OCI-LY7 (cell line): ENCODE results near the gene TNFRSF8. TPM values are rescaled to one million over a fixed set of nuclear protein-coding genes. Genes with fewer than 3 reads are reported as not detected.

Experiments
- BruUV-seq: library from RNA; stranded (reverse); fragments of 400-500 nt; replicated peaks from 2 replicates; lab custom pipeline; 2021; lab: Mats Ljungman, UMichigan
- CTCF ChIA-PET: fragments of 300-600 bp; sonication (Branson Sonifier 250); formaldehyde crosslinking; loops from one replicate; lab custom pipeline; 2022; ENCODE audit warnings: antibody characterized with exemption; ENCODE audit not compliant: unreplicated experiment; lab: Charles Lee
- POLR2A ChIA-PET: fragments of 300-600 bp; sonication (Branson Sonifier 250); formaldehyde crosslinking; loops from one replicate; lab custom pipeline; 2022; ENCODE audit warnings: antibody characterized with exemption; lab: Charles Lee
- DNase-seq: peaks from one replicate; pipeline ENCODE4 v3.0.0-alpha.2; 2015; ENCODE audit warnings: low spot score
- H2AFZ ChIP-seq: fragments of 200-600 bp; sonication (generic), shearing (Covaris generic); 2 replicates; pipeline ENCODE4 v1.6.1; 2014; ENCODE audit warnings: mild to moderate bottlenecking, antibody characterized with exemption, low read length, moderate library complexity
- H3K27ac ChIP-seq: fragments of 200-600 bp; sonication (generic); 2 replicates; pipeline ENCODE4 v1.5.1; 2014; ENCODE audit warnings: mixed run types, low read depth, mild to moderate bottlenecking, moderate library complexity, low read length, inconsistent platforms; ENCODE audit not compliant: poor library complexity, severe bottlenecking
- H3K36me3 ChIP-seq: fragments of 200-600 bp; sonication (generic); 2 replicates; pipeline ENCODE4 v1.6.1; 2014; ENCODE audit warnings: mild to moderate bottlenecking, antibody characterized with exemption, low read length, moderate library complexity, mixed read lengths; ENCODE audit not compliant: insufficient read depth
- H3K4me1 ChIP-seq: fragments of 200-600 bp; sonication (generic); 2 replicates; pipeline ENCODE4 v1.5.1; 2014; ENCODE audit warnings: mild to moderate bottlenecking, low read length; ENCODE audit not compliant: insufficient read depth, poor library complexity, severe bottlenecking
- H3K4me2 ChIP-seq: fragments of 200-600 bp; sonication (generic); 2 replicates; pipeline ENCODE4 v1.6.1; 2014; ENCODE audit warnings: mild to moderate bottlenecking, low read length
- H3K4me3 ChIP-seq: fragments of 200-600 bp; sonication (generic); 2 replicates; pipeline ENCODE4 v1.5.1; 2014; ENCODE audit warnings: mild to moderate bottlenecking, low read depth, low read length; ENCODE audit not compliant: poor library complexity, severe bottlenecking
- H3K79me2 ChIP-seq: fragments of 200-600 bp; sonication (generic); 2 replicates; pipeline ENCODE4 v1.6.1; 2016; ENCODE audit warnings: low read depth, mild to moderate bottlenecking, low read length, moderate library complexity, mixed read lengths; ENCODE audit not compliant: insufficient read depth
- H3K9me2 ChIP-seq: fragments of 200-600 bp; sonication (generic); 2 replicates; pipeline ENCODE4 v1.6.1; 2016; ENCODE audit warnings: mild to moderate bottlenecking, low read length, mixed read lengths; ENCODE audit not compliant: insufficient read depth
- H3K9me3 ChIP-seq: fragments of 200-600 bp; sonication (generic); 2 replicates; pipeline ENCODE4 v1.6.1; 2014; ENCODE audit warnings: mild to moderate bottlenecking, mixed run types, low read length, mixed read lengths
- H4K20me1 ChIP-seq: fragments of 200-600 bp; sonication (generic); 2 replicates; pipeline ENCODE4 v1.6.1; 2014; ENCODE audit warnings: mild to moderate bottlenecking, antibody characterized with exemption, low read length, moderate library complexity, mixed read lengths; ENCODE audit not compliant: insufficient read depth
- EZH2phosphoT487 ChIP-seq: fragments of 200-600 bp; sonication (generic); IDR thresholded peaks from 2 replicates; pipeline ENCODE4 v1.6.1; 2018; ENCODE audit warnings: low read depth, borderline replicate concordance, mild to moderate bottlenecking, mixed run types, antibody characterized with exemption, low read length, moderate library complexity, mixed read lengths
- intact Hi-C: fragments of 100-400 bp; cut with micrococcal nuclease; formaldehyde crosslinking; loops from one replicate; pipeline ENCODE4 v1.10.0; 2022; ENCODE audit not compliant: unreplicated experiment
- total RNA-seq, 2 experiments: library from RNA; depleted of rRNA in 1 of 2; stranded (reverse); fragments of >200 nt in 1 of 2; shearing (Covaris generic) in 1 of 2; gene quantifications; 2 replicates each; pipeline ENCODE4 v1.2.3, GENCODE V29; 2014 to 2022
- TF ChIP-seq, protein P1 (sequence below): fragments of 200-600 bp; sonication (generic); conservative IDR thresholded peaks from 2 replicates; pipeline ENCODE4 v1.5.1; 2014; ENCODE audit warnings: mild to moderate bottlenecking, antibody characterized with exemption, low read length, moderate library complexity, mixed read lengths

TNFRSF8 gene
- total RNA-seq, 2 experiments from 2014 or later: 0.29 TPM; not detected in 1

DNA sequence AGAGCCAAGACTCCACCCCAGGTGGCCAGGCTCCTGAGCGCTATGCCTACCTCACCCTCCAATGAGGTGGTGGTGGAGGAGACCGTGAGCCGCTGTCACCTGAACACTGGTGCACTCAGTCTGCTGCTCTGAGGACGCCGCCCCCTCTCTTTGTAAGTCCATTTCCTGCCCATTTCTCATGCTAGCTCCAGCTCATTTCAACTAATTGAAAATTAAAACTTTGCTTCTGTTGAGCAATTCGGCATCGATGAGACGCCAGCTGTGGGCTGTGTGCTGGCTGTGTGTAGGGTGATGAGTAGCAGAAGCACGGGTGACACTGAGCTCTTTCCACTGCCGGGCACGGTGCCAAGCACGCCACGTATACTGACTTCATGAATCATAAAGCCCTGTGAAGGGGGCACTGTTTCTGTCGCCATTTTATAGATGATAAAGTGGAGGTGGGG lies 114.9 kb downstream of the TNFRSF8 start:
- Histone ChIP-seq H3K36me3 (no peaks in the 10 kb centered on the region), H3K4me2 (no peak overlapping the region), H3K9me2 (no peaks in the 10 kb centered on the region), H3K4me1 (peaks cover 8% of the 10 kb centered on the region), H3K79me2 (no peaks in the 10 kb centered on the region), H3K27ac (no peak overlapping the region), H3K9me3 (no peaks in the 10 kb centered on the region), H2AFZ (no peak overlapping the region), H4K20me1 (no peaks in the 10 kb centered on the region), H3K4me3 (no peak overlapping the region)
- intact Hi-C loops: no loop called here
- no peak for DNase-seq
- TF ChIP-seq, protein P1, sequence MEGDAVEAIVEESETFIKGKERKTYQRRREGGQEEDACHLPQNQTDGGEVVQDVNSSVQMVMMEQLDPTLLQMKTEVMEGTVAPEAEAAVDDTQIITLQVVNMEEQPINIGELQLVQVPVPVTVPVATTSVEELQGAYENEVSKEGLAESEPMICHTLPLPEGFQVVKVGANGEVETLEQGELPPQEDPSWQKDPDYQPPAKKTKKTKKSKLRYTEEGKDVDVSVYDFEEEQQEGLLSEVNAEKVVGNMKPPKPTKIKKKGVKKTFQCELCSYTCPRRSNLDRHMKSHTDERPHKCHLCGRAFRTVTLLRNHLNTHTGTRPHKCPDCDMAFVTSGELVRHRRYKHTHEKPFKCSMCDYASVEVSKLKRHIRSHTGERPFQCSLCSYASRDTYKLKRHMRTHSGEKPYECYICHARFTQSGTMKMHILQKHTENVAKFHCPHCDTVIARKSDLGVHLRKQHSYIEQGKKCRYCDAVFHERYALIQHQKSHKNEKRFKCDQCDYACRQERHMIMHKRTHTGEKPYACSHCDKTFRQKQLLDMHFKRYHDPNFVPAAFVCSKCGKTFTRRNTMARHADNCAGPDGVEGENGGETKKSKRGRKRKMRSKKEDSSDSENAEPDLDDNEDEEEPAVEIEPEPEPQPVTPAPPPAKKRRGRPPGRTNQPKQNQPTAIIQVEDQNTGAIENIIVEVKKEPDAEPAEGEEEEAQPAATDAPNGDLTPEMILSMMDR: no peak
- no peak for TF ChIP-seq EZH2phosphoT487
- ChIA-PET POLR2A (interaction anchor here (0.7 kb wide), 1 partner anchor 25 kb away, joined by 4 read pairs; no protein-coding TSS in a partner anchor), CTCF (no interaction called here)
- BruUV-seq: no TSS peak

DNA sequence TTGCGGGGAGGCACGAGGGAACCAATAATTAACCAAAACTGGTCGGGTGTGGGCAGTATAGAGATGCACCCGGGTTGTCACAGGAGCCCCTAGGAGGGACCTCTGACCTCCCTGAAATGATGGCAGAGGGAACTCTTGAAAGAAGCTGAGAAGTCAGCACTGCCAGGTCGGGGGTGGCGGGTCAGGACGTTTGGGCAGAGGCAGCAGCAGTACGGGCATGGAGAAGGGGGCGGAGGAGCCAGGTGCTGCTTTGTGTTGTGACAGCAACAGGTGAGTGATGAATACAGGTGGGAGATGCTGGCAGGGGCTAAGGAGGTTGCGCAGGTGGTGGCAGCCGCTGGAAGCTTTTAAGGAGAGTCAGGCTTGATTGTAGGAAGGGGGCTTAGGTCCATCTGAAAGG lies 115.4 kb downstream of the TNFRSF8 start:
- no peak overlapping the region for H3K4me2 ChIP-seq
- no peaks in the 10 kb centered on the region for H3K9me3 ChIP-seq
- no peak overlapping the region for H3K4me3 ChIP-seq
- H3K79me2 ChIP-seq: no peaks in the 10 kb centered on the region
- no TSS peak for BruUV-seq
- H3K4me1 ChIP-seq: peaks cover 8% of the 10 kb centered on the region
- intact Hi-C loops: no loop called here
- no peaks in the 10 kb centered on the region for H3K36me3 ChIP-seq
- CTCF ChIA-PET: no interaction called here
- H4K20me1 ChIP-seq: no peaks in the 10 kb centered on the region
- no peak for DNase-seq
- POLR2A ChIA-PET: no interaction called here
- H3K9me2 ChIP-seq: no peaks in the 10 kb centered on the region
- TF ChIP-seq, protein P1: no peak
- no peak for TF ChIP-seq EZH2phosphoT487
- no peak overlapping the region for H2AFZ ChIP-seq
- H3K27ac ChIP-seq: no peak overlapping the region

DNA sequence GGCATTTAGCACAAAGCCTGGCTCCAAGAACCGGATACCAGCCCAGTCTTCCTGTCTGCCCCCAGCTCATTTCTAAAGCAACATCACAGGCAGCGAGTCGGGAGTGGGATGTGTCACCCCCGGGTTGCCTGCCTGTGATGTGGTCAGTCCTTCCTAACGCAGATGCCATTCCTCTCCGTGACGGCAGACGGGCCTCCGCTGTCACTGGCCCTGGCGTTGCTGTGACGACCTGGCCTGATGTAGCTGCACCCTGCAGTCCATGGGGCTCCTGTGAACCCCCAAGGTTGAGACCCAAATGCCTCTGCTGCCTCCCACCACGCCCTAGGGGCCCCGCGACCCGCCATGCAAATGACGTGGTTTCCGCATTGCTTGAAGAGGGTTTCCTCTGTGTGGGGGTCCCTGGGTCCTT lies 116.0 kb downstream of the TNFRSF8 start:
- Histone ChIP-seq H3K4me2 (peak overlapping the region; percentile 50), H4K20me1 (no peaks in the 10 kb centered on the region), H3K9me3 (no peaks in the 10 kb centered on the region), H3K79me2 (no peaks in the 10 kb centered on the region), H3K36me3 (no peaks in the 10 kb centered on the region), H3K4me3 (no peak overlapping the region), H3K9me2 (no peaks in the 10 kb centered on the region), H3K27ac (no peak overlapping the region), H3K4me1 (peaks cover 8% of the 10 kb centered on the region), H2AFZ (no peak overlapping the region)
- DNase-seq: no peak
- TF ChIP-seq EZH2phosphoT487: no peak
- TF ChIP-seq, protein P1: no peak
- intact Hi-C loops: no loop called here
- no TSS peak for BruUV-seq
- CTCF ChIA-PET: no interaction called here
- POLR2A ChIA-PET: no interaction called here
